ENCODE measurements around the gene GSE1. TPM values are rescaled to one million over a fixed set of nuclear protein-coding genes. Genes with fewer than 3 reads are reported as not detected.
A peak's percentile ranks its signal among the peaks of the same experiment; 100 is the strongest.

Gene GSE1
- total and polyA plus RNA-seq, 9 donors, result 32.9 to 212 (median 91.4) TPM

- no peak overlapping the region for H3K4me3 ChIP-seq
- WGBS, 3 donors, result 92 to 94% (median 93%) methylated on average over 14 of the region's 14 CpGs
- intact Hi-C loops (cut with DNase I), result no loop called here
- no peak for DNase-seq
- no peak overlapping the region for H3K27ac ChIP-seq
- no peaks in the 10 kb centered on the region for H3K27me3 ChIP-seq
- H3K9me3 ChIP-seq, result no peaks in the 10 kb centered on the region
- TF ChIP-seq POLR2A (IDR thresholded peaks at IDR 0.05) (no peak), EP300 (IDR thresholded peaks at IDR 0.05) (no peak), CTCF (IDR thresholded peaks at IDR 0.05) (no peak)
- H3K36me3 ChIP-seq, result no peaks in the 10 kb centered on the region
- H3K4me1 ChIP-seq (ENCODE audit: insufficient read depth), result peaks cover 15% of the 10 kb centered on the region
Measured at GRCh38 chr16:85584267-85584666, 28.9 kb upstream of the GSE1 start.

GRCh38 chr16:85584819-85585282 is 28.3 kb upstream of the GSE1 start:
- Histone ChIP-seq H3K36me3 (no peaks in the 10 kb centered on the region), H3K27ac (no peak overlapping the region), H3K9me3 (no peaks in the 10 kb centered on the region), H3K27me3 (no peaks in the 10 kb centered on the region), H3K4me3 (no peak overlapping the region), H3K4me1 (ENCODE audit: insufficient read depth) (peaks cover 15% of the 10 kb centered on the region)
- 63 to 70% (median 64%) methylated on average over 18 to 20 of the region's 20 CpGs for WGBS, 3 donors
- intact Hi-C loops (cut with DNase I), result no loop called here
- TF ChIP-seq EP300 (IDR thresholded peaks at IDR 0.05), result no peak
- no peak for TF ChIP-seq CTCF (IDR thresholded peaks at IDR 0.05)
- TF ChIP-seq POLR2A (IDR thresholded peaks at IDR 0.05), result no peak
- DNase-seq, result no peak

- intact Hi-C loops (cut with DNase I), result no loop called here
- Histone ChIP-seq H3K9me3 (no peaks in the 10 kb centered on the region), H3K36me3 (no peaks in the 10 kb centered on the region), H3K27me3 (no peaks in the 10 kb centered on the region), H3K4me3 (no peak overlapping the region), H3K27ac (no peak overlapping the region), H3K4me1 (ENCODE audit: insufficient read depth) (peaks cover 14% of the 10 kb centered on the region)
- WGBS, 3 donors, result 92 to 98% (median 96%) methylated on average over 7 of the region's 7 CpGs
- TF ChIP-seq POLR2A (IDR thresholded peaks at IDR 0.05), result no peak
- no peak for TF ChIP-seq CTCF (IDR thresholded peaks at IDR 0.05)
- TF ChIP-seq EP300 (IDR thresholded peaks at IDR 0.05), result no peak
- DNase-seq, result no peak
Measured at GRCh38 chr16:85585711-85586110, 27.4 kb upstream of the GSE1 start.

- Histone ChIP-seq H3K27me3 (no peaks in the 10 kb centered on the region), H3K4me1 (ENCODE audit: insufficient read depth) (peaks cover 14% of the 10 kb centered on the region), H3K9me3 (no peaks in the 10 kb centered on the region), H3K27ac (no peak overlapping the region), H3K4me3 (no peak overlapping the region), H3K36me3 (no peaks in the 10 kb centered on the region)
- intact Hi-C loops (cut with DNase I), result no loop called here
- 26 to 44% (median 31%) methylated on average over 30 to 31 of the region's 31 CpGs for WGBS, 3 donors
- peak in 3 of 5 donors; percentile 41 to 73 (median 62) for DNase-seq
- no peak for TF ChIP-seq EP300 (IDR thresholded peaks at IDR 0.05)
- no peak for TF ChIP-seq POLR2A (IDR thresholded peaks at IDR 0.05)
- TF ChIP-seq CTCF (IDR thresholded peaks at IDR 0.05), result no peak
Measured at GRCh38 chr16:85586380-85587104, 26.6 kb upstream of the GSE1 start.
